Esophagus muscularis mucosa (tissue), 4 donors: ENCODE data around the gene ECE1. TPM values are rescaled to one million over a fixed set of nuclear protein-coding genes. Genes with fewer than 3 reads are reported as not detected.
A peak's percentile ranks its signal among the peaks of the same experiment; 100 is the strongest.

Experiments
- DNase-seq: peaks from one replicate; pipeline ENCODE4 v3.0.0-alpha.2; 2017; ENCODE audit errors: extremely low spot score
- H3K27ac ChIP-seq, 4 donors: fragments of 200-600 bp; sonication (generic); replicated peaks in 1 of 4; 1 replicate in 3 of 4; 2 replicates in 1 of 4; pipeline ENCODE4 v1.5.1; 2016 to 2019; ENCODE audit warnings: mild to moderate bottlenecking in 1 of 4
- H3K27me3 ChIP-seq, 4 donors: fragments of 200-600 bp; sonication (generic); one replicate each; pipeline versions ENCODE4 v1.5.1 to v1.6.0; 2016 to 2019
- H3K36me3 ChIP-seq, 4 donors: fragments of 200-600 bp; sonication (generic); one replicate each; pipeline ENCODE4 v1.5.1; 2016 to 2019
- H3K4me1 ChIP-seq, 4 donors: fragments of 200-600 bp; sonication (generic); one replicate each; pipeline ENCODE4 v1.5.1; 2016 to 2019
- H3K4me3 ChIP-seq, 4 donors: fragments of 200-600 bp; sonication (generic); 1 replicate in 2 of 4; 2 replicates in 2 of 4; pipeline ENCODE4 v1.5.1; 2016 to 2019; ENCODE audit warnings: mild to moderate bottlenecking in 4 of 4, moderate library complexity in 1 of 4
- H3K9me3 ChIP-seq, 4 donors: fragments of 200-600 bp; sonication (generic); 1 replicate in 3 of 4; 2 replicates in 1 of 4; pipeline ENCODE4 v1.5.1; 2016 to 2019
- EP300 ChIP-seq: sonication (generic); formaldehyde crosslinking; IDR thresholded peaks from one replicate; pipeline ENCODE4 v1.6.1; 2017; ENCODE audit warnings: antibody characterized with exemption
- POLR2A ChIP-seq: fragments of 450-650 bp; IDR thresholded peaks from one replicate; pipeline ENCODE4 v1.6.1; 2017; ENCODE audit warnings: antibody characterized with exemption, moderate library complexity, mild to moderate bottlenecking, low read depth
- POLR2AphosphoS5 ChIP-seq, 2 donors: sonication (generic); formaldehyde crosslinking; IDR thresholded peaks; one replicate each; pipeline ENCODE4 v1.6.1; 2017; ENCODE audit warnings: antibody characterized with exemption in 2 of 2
- WGBS: methylation state at CpG from one replicate; pipeline ENCODE4 v1.1.5; 2018; 5-methylcytosine and 5-hydroxymethylcytosine counted together
- intact Hi-C: fragments of 100-400 bp; cut with DNase I; formaldehyde crosslinking; loops from one replicate; pipeline ENCODE4 v1.15.1; 2023
- total RNA-seq, 4 donors: library from RNA; depleted of rRNA; stranded (reverse); fragments of >200 nt; gene quantifications; one replicate each; pipeline versions ENCODE4 v1.1.0 to v1.2.1, GENCODE V29; 2016
- TF ChIP-seq, protein P1 (sequence below), 3 experiments: fragments of 200-600 bp in 2 of 3; fragments of 450-650 bp in 1 of 3; sonication (generic) in 2 of 3; IDR thresholded peaks; one replicate each; pipeline ENCODE4 v1.5.1; 2017 to 2019; ENCODE audit warnings: antibody characterized with exemption in 3 of 3, mild to moderate bottlenecking in 2 of 3, moderate library complexity in 1 of 3

ECE1 gene
- total RNA-seq, 4 donors from 2014 or later: 53.6 to 101 (median 80.7) TPM

DNA sequence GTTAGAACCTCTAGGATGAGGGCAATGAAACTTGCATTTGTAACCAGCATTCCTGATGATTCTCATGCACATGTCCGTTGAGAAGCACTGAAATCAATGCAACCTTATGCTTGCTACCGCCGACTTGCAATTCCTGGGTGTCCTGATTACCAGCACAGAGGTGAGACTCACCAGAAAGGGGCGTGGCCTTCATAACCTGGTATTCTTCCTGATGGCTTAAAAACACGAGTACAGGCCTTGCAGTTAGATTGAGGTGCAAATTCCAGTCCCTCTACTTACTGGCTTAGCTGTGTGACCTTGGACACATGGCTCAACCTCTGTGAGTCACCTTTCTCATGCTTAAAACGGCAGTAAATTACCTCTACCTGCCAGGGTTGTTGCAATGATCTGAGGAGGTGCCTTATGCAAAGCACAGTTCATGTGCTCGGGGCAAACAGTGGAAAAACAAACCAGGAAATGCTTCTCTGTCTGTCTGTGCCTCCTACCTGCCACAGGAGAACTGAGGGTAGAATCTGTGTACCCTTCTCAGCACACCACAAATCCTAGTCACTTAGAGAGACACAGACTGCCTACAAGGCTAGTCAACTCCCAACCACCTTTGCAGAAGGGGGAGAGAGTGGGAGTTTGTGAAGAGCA, 39.1 kb upstream of the ECE1 start:
- no peak overlapping the region for H3K4me3 ChIP-seq
- H3K27ac ChIP-seq: no peak overlapping the region
- intact Hi-C loops: no loop called here
- no peaks in the 10 kb centered on the region for H3K27me3 ChIP-seq
- WGBS: 94% methylated on average over 7 of the region's 7 CpGs
- TF ChIP-seq POLR2A: no peak
- no peak for TF ChIP-seq POLR2AphosphoS5 (IDR thresholded peaks at IDR 0.05)
- TF ChIP-seq EP300: no peak
- TF ChIP-seq, protein P1, sequence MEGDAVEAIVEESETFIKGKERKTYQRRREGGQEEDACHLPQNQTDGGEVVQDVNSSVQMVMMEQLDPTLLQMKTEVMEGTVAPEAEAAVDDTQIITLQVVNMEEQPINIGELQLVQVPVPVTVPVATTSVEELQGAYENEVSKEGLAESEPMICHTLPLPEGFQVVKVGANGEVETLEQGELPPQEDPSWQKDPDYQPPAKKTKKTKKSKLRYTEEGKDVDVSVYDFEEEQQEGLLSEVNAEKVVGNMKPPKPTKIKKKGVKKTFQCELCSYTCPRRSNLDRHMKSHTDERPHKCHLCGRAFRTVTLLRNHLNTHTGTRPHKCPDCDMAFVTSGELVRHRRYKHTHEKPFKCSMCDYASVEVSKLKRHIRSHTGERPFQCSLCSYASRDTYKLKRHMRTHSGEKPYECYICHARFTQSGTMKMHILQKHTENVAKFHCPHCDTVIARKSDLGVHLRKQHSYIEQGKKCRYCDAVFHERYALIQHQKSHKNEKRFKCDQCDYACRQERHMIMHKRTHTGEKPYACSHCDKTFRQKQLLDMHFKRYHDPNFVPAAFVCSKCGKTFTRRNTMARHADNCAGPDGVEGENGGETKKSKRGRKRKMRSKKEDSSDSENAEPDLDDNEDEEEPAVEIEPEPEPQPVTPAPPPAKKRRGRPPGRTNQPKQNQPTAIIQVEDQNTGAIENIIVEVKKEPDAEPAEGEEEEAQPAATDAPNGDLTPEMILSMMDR (IDR thresholded peaks at IDR 0.05): no peak
- peaks cover 66 to 91% (median 83%) of the 10 kb centered on the region in 4 donors for H3K4me1 ChIP-seq
- no peaks in the 10 kb centered on the region for H3K9me3 ChIP-seq
- DNase-seq: no peak
- peaks cover 0 to 9% (median 0%) of the 10 kb centered on the region in 4 donors for H3K36me3 ChIP-seq

DNA sequence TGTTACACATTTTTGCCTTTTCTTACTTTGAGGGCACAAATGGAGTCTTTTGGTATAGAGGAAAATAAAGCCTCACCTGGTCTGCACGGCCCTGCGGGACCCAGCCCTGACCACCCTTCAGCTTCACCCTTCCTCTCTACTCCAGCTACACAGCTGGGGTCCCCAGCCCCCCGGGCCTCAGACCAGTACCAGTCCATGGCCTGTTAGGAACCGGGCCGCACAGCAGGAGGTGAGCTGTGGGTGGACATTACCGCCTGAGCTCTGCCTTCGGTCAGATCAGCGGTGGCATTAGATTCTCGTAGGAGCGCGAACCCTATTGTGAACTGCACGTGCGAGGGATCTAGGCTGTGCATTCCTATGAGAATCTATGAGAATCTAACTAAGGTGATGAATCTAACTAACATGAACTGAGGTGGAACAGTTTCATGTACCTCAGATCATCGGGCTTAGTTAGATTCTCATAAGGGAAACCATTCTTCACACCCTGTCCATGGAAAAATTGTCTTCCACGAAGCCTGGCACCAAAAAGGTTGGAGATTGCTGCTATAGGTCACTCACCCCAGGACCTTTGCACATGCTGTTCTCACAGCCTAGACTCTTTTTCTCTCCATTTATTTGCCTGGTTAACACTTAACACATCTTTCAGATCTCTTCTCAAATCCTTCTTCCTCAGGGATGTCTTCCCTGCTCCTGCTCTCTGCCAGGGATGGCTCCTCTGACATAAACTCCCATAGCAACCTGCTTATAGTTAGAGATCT, 37.5 kb upstream of the ECE1 start:
- Histone ChIP-seq H3K4me3 (no peak overlapping the region), H3K9me3 (no peaks in the 10 kb centered on the region), H3K36me3 (peaks cover 0 to 9% (median 0%) of the 10 kb centered on the region in 4 donors), H3K4me1 (peaks cover 66 to 91% (median 83%) of the 10 kb centered on the region in 4 donors), H3K27me3 (no peaks in the 10 kb centered on the region), H3K27ac (peak overlapping the region; percentile 83 to 88 (median 85))
- WGBS: 95% methylated on average over 15 of the region's 15 CpGs
- TF ChIP-seq POLR2AphosphoS5 (IDR thresholded peaks at IDR 0.05): no peak
- TF ChIP-seq EP300: no peak
- intact Hi-C loops: no loop called here
- no peak for DNase-seq

DNA sequence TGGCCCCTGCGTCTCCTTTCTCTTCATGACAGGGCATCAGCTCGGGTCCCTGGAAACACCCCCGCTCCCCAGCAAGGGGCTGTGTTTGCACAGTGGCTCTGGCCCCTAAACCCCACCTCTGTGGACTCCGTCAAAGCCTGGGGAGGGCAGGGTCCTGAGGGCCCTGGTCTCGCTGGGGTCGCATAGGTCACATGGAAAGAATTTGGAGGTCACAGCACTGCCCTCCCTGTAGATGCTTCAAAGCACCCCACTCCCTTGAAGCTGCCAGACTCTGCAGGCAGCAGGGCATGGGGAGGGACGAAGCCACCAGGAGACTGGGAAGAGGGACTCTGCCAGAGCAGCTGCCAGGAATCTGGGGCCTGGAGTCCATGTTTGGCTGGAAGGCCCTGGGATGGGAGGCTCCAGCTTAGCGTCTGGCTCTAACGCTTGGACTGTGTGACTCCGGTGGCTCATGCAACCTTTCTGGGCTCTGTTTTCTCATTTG, 36.6 kb upstream of the ECE1 start:
- H3K4me1 ChIP-seq: peaks cover 69 to 92% (median 84%) of the 10 kb centered on the region in 4 donors
- 64% methylated on average over 7 of the region's 10 CpGs for WGBS

DNA sequence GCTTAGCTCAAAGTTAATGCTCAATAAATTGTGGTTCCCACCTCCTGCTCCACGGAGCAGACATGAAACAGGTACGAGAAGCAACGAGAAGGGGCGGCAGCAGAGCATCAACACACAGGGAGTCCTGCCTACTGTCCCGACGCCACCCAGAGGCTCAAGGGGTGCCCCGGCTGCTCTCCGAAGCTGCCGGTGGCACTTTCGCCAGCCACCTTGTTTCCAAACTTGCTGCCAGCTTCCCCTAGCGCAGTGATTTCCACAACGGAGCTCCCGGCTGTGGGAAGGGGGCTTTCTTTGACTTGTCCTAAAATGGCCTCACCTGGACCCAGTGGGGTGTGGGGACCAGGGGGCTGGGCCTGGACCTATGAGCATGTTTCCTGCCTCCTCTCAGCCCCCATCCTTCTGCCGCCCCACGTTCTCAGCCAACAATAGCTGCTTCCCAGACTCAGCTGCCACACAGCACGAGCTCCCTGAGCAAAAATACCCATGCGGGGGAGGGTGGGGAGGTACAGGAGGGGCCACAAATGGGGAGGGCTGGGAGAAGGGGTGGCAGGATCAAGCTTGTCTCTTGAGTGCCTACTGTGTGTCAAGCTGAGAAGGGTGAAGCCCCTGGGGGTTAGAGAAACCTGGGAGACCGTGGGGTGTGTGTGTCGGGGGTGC, 35.6 kb upstream of the ECE1 start:
- H3K27me3 ChIP-seq: no peaks in the 10 kb centered on the region
- intact Hi-C loops: no loop called here

More for the DNA sequence above, 36.6 kb upstream of the ECE1 start:
- Histone ChIP-seq H3K9me3 (no peaks in the 10 kb centered on the region), H3K27me3 (no peaks in the 10 kb centered on the region), H3K27ac (peak overlapping the region; percentile 83 to 88 (median 85)), H3K36me3 (peaks cover 0 to 9% (median 0%) of the 10 kb centered on the region in 4 donors), H3K4me3 (no peak overlapping the region)
- no peak for DNase-seq
- no peak for TF ChIP-seq POLR2A
- intact Hi-C loops: no loop called here

DNA sequence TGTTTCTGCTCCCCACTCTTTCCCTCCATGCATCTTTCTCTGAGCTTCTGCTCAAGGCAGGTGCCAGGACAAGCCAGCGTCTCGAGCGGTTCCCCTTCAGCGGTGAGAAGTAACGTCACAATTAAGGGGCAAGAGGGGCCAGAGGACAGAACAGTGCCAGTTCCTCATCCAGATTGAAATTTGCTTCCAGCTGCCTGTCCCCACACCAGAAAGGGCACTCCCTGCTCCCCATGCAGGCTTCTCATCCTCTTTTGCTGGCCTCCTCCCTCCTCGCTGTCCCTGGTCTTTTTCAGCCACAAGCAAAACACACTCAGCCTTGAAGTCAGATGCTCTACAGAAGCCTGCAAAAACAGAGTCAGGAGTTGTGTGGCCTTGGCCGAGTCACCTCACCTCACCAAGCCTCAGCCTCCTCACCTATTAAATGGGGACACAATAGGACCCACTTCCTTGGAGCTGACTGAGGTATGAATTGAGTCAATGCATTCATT, 35.0 kb upstream of the ECE1 start:
- H3K36me3 ChIP-seq: no peaks in the 10 kb centered on the region
- H3K4me3 ChIP-seq: peak overlapping the region in 1 of 4 donors; percentile 24
- TF ChIP-seq EP300: no peak
- TF ChIP-seq POLR2A: no peak
- TF ChIP-seq, protein P1 (IDR thresholded peaks at IDR 0.05): no peak
- 69% methylated on average over 7 of the region's 7 CpGs for WGBS
- peaks cover 68 to 92% (median 84%) of the 10 kb centered on the region in 4 donors for H3K4me1 ChIP-seq
- no peaks in the 10 kb centered on the region for H3K9me3 ChIP-seq
- no peaks in the 10 kb centered on the region for H3K27me3 ChIP-seq
- DNase-seq: no peak
- intact Hi-C loops: no loop called here
- peak overlapping the region; percentile 83 to 88 (median 85) for H3K27ac ChIP-seq

More for the DNA sequence above, 35.6 kb upstream of the ECE1 start:
- Histone ChIP-seq H3K27ac (peak overlapping the region; percentile 83 to 88 (median 85)), H3K36me3 (peaks cover 0 to 5% (median 0%) of the 10 kb centered on the region in 4 donors), H3K4me1 (peaks cover 66 to 92% (median 84%) of the 10 kb centered on the region in 4 donors), H3K9me3 (no peaks in the 10 kb centered on the region), H3K4me3 (peak overlapping the region in 2 of 4 donors; percentile 2 to 9)
- DNase-seq: no peak
- TF ChIP-seq, protein P1 (IDR thresholded peaks at IDR 0.05): no peak
- TF ChIP-seq POLR2AphosphoS5 (IDR thresholded peaks at IDR 0.05) (no peak), EP300 (no peak), POLR2A (no peak)
- 62% methylated on average over 12 of the region's 19 CpGs for WGBS
